ENCODE data around the gene NUP210L. TPM values are rescaled to one million over a fixed set of nuclear protein-coding genes. Genes with fewer than 3 reads are reported as not detected.

Gene NUP210L
- total and polyA plus RNA-seq, 2 of the 13 experiments (the other 11 are each of a cell fraction or from before 2014, with no cell fraction given) = not detected

- TF ChIP-seq ZNF318 (CRISPR knock-in tag; IDR thresholded peaks at IDR 0.05) (no peak; the same call in 1 of the 2 replicates), REL (CRISPR knock-in tag; conservative IDR thresholded peaks at IDR 0.05) (no peak; the same call in none of the 2 replicates), ZNF781 (CRISPR knock-in tag; IDR thresholded peaks at IDR 0.05; ENCODE audit: borderline replicate concordance, not compliant biosample characterization) (no peak), ELF4 (CRISPR knock-in tag; IDR thresholded peaks at IDR 0.05; ENCODE audit: borderline replicate concordance) (0 out of 2 replicates have a peak, but pooled peaks have one; percentile 87), PLRG1 (conservative IDR thresholded peaks at IDR 0.05) (no peak), CEBPZ (IDR thresholded peaks at IDR 0.05; ENCODE audit: low read length) (no peak), TIGD3 (CRISPR knock-in tag; IDR thresholded peaks at IDR 0.05; ENCODE audit: borderline replicate concordance) (peak; percentile 40; the same call in 1 of the 2 replicates), ZNF687 (CRISPR knock-in tag; IDR thresholded peaks at IDR 0.05) (peak; percentile 99), ZNF264 (CRISPR knock-in tag; IDR thresholded peaks at IDR 0.05) (no peak)
Measured at GRCh38 chr1:153977250-153978240, 177.3 kb downstream of the NUP210L start, which contains the start of gene JTB (continued).

All from HepG2 (cell line).